ENCODE measurements around the gene DGKK. TPM values are rescaled to one million over a fixed set of nuclear protein-coding genes. Genes with fewer than 3 reads are reported as not detected.
"Not testable (repeated sequence)": the region's sequence is repeated elsewhere in the genome, so short reads cannot be mapped to it uniquely, and the experiment has no call there.

DGKK gene
- total RNA-seq, 2 donors from 2014 or later: not detected

DNA sequence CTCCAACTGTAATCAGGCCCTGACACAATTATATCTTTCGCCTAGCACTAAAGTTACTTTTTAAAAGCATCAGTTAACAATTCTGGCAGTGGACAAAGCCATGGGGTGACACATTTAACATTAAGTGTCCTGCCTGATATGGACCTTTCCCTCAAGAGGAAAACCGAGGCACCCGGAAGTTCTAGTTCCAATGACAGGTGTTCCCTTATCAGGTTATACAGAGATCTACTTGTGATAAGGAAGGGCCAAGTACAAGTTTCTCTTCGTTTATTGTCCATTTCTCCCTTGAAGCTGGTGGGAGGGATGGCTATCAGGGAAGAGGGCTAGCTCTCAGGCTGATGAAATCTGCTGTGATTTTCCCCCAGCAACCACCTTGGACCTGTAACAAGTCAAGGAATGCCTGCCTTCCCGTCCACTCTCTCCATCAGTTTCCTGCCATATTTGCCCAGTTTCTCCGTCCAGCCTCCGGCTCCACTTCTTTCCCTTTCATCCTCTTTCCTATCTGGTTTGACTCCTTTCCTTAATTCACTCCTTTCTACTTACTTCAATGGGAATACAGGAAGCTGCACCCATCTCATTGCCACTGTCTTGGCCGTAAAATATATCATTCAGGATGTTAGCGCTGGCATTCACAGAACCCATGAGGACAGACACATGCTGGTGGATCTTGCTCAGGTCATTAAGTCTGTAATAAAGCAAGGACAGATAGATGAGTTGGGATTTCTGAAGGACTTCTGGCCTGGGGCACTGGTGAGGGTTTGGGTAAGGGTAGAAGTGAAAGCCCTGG is 95.0 kb downstream of the DGKK start:
- no peak overlapping the region for H3K27ac ChIP-seq
- DNase-seq (no peak), ATAC-seq (no peak)
- TF ChIP-seq, protein P1, sequence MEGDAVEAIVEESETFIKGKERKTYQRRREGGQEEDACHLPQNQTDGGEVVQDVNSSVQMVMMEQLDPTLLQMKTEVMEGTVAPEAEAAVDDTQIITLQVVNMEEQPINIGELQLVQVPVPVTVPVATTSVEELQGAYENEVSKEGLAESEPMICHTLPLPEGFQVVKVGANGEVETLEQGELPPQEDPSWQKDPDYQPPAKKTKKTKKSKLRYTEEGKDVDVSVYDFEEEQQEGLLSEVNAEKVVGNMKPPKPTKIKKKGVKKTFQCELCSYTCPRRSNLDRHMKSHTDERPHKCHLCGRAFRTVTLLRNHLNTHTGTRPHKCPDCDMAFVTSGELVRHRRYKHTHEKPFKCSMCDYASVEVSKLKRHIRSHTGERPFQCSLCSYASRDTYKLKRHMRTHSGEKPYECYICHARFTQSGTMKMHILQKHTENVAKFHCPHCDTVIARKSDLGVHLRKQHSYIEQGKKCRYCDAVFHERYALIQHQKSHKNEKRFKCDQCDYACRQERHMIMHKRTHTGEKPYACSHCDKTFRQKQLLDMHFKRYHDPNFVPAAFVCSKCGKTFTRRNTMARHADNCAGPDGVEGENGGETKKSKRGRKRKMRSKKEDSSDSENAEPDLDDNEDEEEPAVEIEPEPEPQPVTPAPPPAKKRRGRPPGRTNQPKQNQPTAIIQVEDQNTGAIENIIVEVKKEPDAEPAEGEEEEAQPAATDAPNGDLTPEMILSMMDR (IDR thresholded peaks at IDR 0.05): no peak
- TF ChIP-seq POLR2A (IDR thresholded peaks at IDR 0.05): no peak
- no peaks in the 10 kb centered on the region for H3K9me3 ChIP-seq
- no peaks in the 10 kb centered on the region for H3K4me1 ChIP-seq
- 78 to 97% methylated on average over 6 to 9 of the region's 9 CpGs for WGBS, 2 donors
- intact Hi-C loops (cut with DNase I): no loop called here
- no peaks in the 10 kb centered on the region for H3K36me3 ChIP-seq (replicated peaks in 1 of 2; ENCODE audit: insufficient read depth in 1 of 2, low read depth in 2 of 2)
- no peaks in the 10 kb centered on the region for H3K27me3 ChIP-seq
- no peak overlapping the region for H3K4me3 ChIP-seq

DNA sequence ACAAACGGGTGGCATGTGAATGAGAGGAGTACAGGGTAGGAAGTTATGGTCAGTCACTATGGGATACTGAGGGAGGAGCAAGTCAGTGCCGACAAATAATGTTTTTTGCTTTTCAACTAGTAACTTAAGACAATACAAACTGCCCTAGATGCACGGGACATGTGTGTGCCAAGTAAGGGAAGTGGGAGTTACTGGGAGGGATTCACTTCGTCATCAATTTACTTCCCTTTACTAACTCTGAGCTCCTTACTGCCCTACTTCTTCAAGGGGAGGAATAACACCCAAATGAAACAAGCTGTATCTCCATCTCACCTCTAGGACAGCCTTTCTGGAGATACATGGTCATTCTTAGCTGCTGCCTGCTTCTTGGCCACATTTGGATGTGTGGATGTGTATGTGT is 97.7 kb downstream of the DGKK start:
- Histone ChIP-seq H3K9me3 (no peaks in the 10 kb centered on the region), H3K27ac (no peak overlapping the region), H3K36me3 (replicated peaks in 1 of 2; ENCODE audit: insufficient read depth in 1 of 2, low read depth in 2 of 2) (no peaks in the 10 kb centered on the region), H3K4me1 (no peaks in the 10 kb centered on the region), H3K4me3 (no peak overlapping the region), H3K27me3 (no peaks in the 10 kb centered on the region)
- WGBS, 2 donors: 40 to 74% methylated on average over 4 of the region's 4 CpGs
- intact Hi-C loops (cut with DNase I): no loop called here
- ATAC-seq (no peak), DNase-seq (no peak)
- TF ChIP-seq POLR2A (IDR thresholded peaks at IDR 0.05): no peak
- TF ChIP-seq, protein P1 (IDR thresholded peaks at IDR 0.05): no peak

DNA sequence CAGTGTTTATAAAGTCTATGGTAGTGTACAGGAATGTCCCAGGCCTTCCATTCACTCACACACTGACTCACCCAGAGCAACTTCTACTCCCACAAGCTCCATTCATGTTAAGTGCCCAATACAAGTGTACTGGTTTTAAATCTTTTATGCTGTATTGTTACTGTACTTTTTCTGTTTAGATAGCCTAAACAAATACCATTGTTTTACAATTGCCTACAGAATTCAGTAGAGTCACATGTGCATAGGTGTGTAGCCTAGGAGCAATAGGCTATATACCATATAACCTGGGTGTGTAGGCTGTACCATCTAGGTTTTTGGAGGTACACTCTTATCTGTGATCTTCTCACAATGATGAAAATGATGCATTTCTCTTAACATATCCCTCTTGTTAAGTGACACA is 126.7 kb downstream of the DGKK start:
- DNase-seq (no peak), ATAC-seq (no peak)
- intact Hi-C loops (cut with DNase I): no loop called here

DNA sequence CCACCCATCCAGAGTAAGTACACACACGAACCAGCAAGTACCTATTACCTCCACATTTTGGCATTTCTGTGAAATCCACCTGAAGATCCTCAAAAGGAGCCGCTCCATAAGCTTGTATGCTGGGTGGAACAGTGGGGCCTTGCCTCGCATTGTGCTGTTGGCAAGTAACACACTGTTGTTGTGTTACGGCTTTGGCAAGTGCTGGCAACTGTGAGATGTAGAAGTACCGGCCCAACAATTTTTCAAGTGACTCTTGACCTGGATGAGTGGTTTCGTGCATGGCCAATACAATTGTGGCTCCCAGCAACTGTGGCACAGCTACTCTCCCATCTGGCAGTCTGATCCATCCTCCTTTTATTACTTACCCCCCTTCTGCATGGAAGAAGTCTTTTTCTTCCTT is 137.3 kb downstream of the DGKK start:
- intact Hi-C loops (cut with DNase I): no loop called here
- H3K27ac ChIP-seq: no peak overlapping the region
- H3K36me3 ChIP-seq (replicated peaks in 1 of 2; ENCODE audit: insufficient read depth in 1 of 2, low read depth in 2 of 2): no peaks in the 10 kb centered on the region
- no peak for ATAC-seq
- no peak for DNase-seq
- no peaks in the 10 kb centered on the region for H3K4me1 ChIP-seq
- WGBS, 2 donors: 87 to 100% methylated on average over 1 to 6 of the region's 6 CpGs
- H3K9me3 ChIP-seq: no peaks in the 10 kb centered on the region
- H3K27me3 ChIP-seq: no peaks in the 10 kb centered on the region
- no peak overlapping the region for H3K4me3 ChIP-seq
- no peak for TF ChIP-seq POLR2A (IDR thresholded peaks at IDR 0.05)
- TF ChIP-seq, protein P1 (IDR thresholded peaks at IDR 0.05): no peak

More for the DNA sequence above, 126.7 kb downstream of the DGKK start:
- Histone ChIP-seq H3K36me3 (replicated peaks in 1 of 2; ENCODE audit: insufficient read depth in 1 of 2, low read depth in 2 of 2) (no peaks in the 10 kb centered on the region), H3K4me3 (no peak overlapping the region), H3K27me3 (no peaks in the 10 kb centered on the region), H3K4me1 (no peaks in the 10 kb centered on the region), H3K9me3 (no peaks in the 10 kb centered on the region), H3K27ac (no peak overlapping the region)
- TF ChIP-seq POLR2A (IDR thresholded peaks at IDR 0.05): no peak
- TF ChIP-seq, protein P1 (IDR thresholded peaks at IDR 0.05): no peak

DNA sequence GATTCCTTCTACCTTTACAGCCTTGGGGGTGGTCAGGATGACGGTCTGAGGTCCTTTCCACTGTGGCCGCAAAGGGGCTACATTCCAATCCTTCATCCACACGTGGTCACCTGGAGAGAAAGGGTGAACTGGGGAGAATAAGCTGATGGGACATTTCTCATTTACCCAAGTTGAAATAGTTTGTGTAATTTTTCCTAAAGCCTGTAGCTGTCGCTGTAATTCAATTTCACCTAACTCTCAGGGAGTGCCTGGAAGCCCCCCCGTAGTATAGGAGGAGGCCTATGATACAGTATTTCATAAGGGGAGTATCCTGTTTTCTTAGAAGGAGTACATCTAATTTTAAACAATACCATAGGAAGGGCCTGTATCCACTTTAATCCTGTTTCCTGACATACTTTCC is 138.0 kb downstream of the DGKK start:
- H3K4me3 ChIP-seq; H3K27ac ChIP-seq; H3K27me3 ChIP-seq; intact Hi-C loops (cut with DNase I); H3K36me3 ChIP-seq (replicated peaks in 1 of 2; ENCODE audit: insufficient read depth in 1 of 2, low read depth in 2 of 2); ATAC-seq; DNase-seq; H3K4me1 ChIP-seq; H3K9me3 ChIP-seq: not testable (repeated sequence)
- WGBS, 2 donors: 18 to 25% methylated on average over 2 to 5 of the region's 5 CpGs
